ENCODE measurements around the gene TSHZ2.
"Not testable (repeated sequence)": the region's sequence is repeated elsewhere in the genome, so short reads cannot be mapped to it uniquely, and the experiment has no call there.

Gene TSHZ2

GRCh38 chr20:52965380-52965779 lies 6.8 kb upstream of the TSHZ2 start:
- DNase-seq: no peak

GRCh38 chr20:52965819-52966218 lies 6.3 kb upstream of the TSHZ2 start:
- DNase-seq: no peak

- DNase-seq: not testable (repeated sequence)
Measured at GRCh38 chr20:52966543-52966942, 5.6 kb upstream of the TSHZ2 start.

DNA sequence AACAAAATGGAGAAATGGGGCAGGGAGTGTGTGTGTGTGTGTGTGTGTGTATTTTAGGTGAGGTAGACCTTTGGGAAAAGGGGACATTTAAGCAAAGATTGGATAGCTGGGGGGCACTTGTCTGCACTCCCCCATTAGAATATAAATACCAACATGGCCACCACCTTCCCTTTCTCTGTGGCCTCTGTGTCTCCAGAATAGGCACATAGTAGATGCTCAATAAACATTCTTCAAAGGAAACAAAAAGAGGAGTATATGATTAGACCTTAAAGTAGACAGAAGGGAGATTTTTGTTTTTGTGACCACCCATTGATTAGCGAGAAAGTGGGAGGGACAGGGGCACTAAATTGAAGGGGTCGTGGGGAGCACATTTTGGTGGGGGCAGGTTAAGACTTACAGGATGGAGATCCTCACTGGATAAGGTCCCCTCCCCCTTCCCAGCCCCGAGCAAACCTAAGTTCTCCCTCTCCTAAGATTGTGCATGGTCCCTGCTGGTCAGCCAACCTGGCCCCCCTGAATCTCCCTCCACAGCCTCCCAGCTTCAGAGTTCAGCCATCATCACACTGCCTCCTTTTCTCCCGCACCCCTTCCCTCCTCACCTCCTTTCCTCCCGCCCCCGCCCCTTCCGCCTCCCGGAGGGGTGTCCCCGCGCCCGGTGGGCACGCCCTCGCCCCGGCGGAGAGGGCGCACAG lies 514 bp upstream of the TSHZ2 start:
- no peak for DNase-seq

DNA sequence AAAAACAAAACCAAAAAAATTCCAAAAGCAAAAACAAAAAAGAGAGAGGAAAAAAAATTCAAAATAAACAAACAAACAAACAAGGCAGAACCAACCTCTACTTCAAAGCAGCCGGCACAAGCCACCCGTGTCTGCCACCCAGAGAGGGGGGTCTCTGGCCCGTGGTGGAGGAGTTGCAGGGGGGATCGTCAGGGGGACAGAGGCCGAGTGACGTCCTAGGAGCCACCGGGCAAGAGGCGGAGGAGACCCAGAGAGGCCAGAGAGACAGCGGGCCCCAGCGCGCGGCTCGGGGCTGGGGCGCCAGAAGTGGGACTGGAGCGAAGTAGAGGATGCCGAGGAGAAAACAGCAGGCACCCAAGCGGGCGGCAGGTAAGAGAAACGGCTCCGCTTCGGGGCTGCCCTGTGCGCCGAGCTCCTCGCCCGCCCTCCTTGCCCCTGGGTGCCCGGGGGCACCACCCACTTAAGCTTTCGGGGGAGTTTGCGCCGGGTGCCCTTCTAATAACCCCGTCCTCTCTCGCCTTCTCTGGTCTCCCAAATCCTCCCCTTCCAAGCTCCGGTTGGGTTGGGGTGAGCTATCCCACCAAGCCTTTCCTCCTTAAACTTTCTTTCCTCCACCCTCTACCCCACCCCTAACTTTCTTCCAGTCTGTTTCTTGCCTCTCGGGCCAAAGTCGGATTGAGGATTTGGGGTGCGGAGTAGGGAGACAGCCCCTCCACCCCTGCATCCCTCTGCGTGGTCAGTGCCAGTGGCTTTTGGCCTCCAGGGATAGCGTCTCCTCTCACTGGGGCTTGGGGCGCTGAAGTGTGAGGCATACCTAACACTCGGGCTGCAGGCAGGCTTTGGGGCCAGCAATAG lies 1.0 kb downstream of the TSHZ2 start:
- peak; percentile 38 for DNase-seq

DNA sequence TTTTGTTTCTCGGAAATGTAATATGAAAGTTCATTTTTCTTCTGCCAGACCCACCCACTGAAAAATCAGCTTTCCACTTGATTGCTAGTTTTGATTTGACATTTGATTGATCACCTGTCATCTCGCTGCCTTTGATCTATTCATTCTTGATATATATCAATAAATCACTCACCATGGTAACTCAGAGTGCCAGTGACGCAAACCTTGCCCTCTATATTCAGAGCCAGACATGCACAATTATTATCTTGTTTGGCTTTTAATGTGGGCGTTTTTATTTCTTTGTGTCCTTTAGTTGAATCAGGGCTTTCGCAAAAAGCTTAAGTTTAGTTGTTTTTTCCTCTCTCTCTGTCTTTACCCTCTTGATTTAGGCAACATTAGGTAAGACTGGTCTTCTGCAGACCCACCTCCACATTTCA lies 2.0 kb downstream of the TSHZ2 start:
- peak; percentile 30 for DNase-seq

DNA sequence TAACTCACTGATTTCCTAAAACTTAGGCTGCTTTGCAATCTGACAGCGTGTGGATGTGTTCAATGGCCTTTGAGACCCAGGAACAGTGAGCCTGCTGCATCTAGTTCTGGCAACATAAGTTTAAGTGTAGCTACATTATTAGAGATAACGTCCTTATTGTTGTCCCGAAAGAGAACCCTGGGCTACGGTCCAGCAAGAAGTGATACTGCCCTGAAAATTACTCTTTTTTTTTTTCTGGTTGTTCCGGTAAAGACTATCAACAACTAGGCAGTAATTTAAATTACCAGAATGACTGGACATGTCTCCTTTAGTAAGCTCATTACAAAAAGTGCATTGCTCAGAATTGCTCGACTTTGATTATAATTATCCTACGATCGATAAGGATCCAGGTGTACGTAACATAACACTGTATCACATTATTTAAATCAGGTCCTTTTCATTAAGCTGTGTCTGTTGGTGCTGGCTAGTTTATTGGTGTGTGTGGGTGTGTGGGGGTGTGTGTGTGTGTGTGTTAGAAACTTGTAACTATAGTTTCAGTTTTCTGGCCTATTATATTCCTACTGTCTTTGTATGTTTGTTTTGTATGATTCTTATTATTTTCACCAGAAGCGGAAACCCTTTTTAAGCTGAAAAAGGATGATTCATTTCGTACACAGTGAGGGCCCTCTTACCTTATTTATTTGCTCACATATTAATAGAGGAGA lies 3.0 kb downstream of the TSHZ2 start:
- DNase-seq: no peak

- DNase-seq: no peak
Measured at GRCh38 chr20:52975803-52976531, 3.8 kb downstream of the TSHZ2 start.

DNA sequence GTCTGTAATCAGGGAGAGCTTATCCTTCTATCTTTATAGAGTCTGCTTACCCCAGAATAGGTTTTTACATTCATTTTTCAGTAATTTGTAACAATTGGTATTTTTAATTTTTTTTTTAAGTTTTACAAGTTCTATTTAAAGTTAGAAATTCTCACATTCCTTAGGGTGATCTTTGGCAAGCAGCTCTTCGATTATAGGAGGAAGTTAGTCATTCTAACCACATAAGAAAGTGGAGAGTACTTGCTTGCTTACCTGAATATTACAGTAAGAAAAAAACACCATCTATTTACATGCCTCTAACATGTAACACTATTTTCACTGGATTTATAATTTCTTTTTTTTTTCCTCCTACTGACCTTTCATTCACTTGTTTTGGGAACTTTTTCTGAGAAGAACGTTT lies 6.7 kb downstream of the TSHZ2 start:
- DNase-seq: no peak

- DNase-seq: no peak
Measured at GRCh38 chr20:52981051-52981450, 8.9 kb downstream of the TSHZ2 start.

- DNase-seq: no peak
Measured at GRCh38 chr20:52983726-52984450, 11.7 kb downstream of the TSHZ2 start.

DNA sequence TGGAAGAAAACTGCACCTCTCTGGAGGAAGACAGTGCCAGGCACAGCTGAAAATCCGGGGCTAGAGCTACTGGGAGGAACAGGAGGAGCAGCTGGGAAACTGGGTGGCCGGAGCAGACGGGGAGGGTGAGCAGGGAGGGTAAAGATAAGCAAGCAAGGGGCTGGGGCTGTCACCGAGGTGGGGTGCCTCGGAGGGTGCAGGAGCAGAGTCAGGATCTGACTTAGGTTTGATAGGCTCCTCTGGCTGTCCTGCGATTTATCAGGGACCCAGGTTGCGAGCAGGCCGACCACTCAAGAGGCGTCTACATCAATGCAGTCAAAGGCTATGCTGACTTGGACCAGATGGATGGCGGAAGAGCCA lies 12.3 kb downstream of the TSHZ2 start:
- DNase-seq: no peak

DNA sequence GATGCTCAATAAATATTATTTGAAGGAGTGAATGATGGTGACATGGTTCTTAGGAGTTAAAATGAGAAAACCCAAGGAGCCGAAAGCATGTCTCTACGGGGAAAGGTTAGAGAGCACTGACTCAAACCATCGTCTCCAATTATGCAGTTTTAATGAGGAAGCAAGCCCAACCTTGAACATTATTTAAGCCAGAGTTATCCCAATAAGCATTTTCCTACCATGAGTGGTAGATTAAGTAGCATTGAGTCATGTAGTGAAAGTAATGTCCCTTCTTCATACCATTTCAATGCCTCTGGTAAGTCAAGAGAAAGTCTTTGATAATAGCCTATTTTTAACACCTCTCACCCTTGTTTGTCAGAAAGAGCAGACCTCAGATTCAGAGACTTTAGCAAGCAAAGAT lies 13.5 kb downstream of the TSHZ2 start:
- DNase-seq: no peak

- no peak for DNase-seq
Measured at GRCh38 chr20:52987295-52987694, 15.1 kb downstream of the TSHZ2 start.

- no peak for DNase-seq
Measured at GRCh38 chr20:52991830-52992229, 19.7 kb downstream of the TSHZ2 start.

GRCh38 chr20:52992632-52993031 lies 20.5 kb downstream of the TSHZ2 start:
- DNase-seq: no peak

- DNase-seq: no peak
Measured at GRCh38 chr20:52993076-52993475, 20.9 kb downstream of the TSHZ2 start.

GRCh38 chr20:52994184-52994970 lies 22.2 kb downstream of the TSHZ2 start:
- no peak for DNase-seq

DNA sequence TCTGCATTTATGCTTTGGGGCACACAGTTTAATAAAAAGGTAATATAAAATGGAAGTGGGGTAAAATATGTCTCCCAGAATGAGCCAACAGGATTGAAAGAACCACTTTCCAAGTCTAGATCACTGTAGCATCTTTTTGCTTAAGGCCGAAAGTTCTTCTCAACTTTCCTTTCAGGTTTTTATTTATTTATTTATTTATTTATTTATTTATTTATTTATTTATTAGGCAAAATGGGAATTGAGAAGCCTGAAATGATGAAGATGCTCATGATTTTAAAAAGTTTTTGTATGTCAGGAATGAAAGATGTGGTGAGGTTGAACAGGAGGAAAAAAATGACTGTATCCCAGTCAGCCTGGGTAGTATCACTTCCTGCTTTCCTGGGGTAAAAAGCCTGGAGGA lies 24.0 kb downstream of the TSHZ2 start:
- no peak for DNase-seq

DNA sequence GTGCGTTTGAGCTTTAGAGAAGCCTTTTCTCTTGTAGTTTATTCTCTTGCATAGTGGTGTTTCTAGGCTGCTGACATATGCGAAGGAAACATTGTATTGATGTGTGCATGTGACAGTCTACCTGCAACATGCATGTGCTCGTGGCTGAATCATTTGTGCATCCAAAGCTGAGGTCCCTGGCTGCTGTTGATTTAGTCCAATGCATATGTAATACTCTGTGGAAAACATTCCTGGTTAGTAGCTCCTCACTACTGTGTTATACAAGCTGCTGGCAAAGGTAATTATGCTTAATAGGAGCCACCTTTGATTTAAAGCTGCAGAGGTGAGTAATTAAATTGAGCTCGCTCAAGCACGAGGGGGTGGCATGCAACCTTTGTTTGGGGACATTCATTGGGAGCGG lies 24.5 kb downstream of the TSHZ2 start:
- DNase-seq: no peak

GRCh38 chr20:52998268-52998667 lies 26.1 kb downstream of the TSHZ2 start:
- DNase-seq: no peak

DNA sequence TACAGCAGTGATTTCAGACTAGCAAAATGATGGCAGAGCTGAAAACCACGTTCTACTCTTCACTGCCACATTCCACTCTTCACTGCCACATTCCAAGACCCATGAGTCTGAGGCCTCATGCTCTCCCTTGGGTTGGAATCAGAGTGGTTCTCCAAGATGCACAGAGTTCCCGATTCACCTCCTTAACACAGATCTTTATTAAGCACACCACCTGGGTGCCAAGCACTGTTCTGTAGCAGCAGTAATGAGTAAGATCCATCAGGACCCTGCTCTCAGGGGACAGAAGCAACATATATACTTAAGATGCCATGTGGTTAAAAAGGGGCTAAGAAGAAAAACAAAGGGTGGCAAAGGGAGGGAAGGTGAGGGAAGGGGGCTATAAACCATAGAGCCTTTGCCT lies 26.9 kb downstream of the TSHZ2 start:
- DNase-seq: no peak

Measured in stimulated activated CD8-positive, alpha-beta memory T cell treated with anti-CD3 and anti-CD28 coated beads, Interleukin-4, amount 100 ng/mL, for 48 hours (primary cell).